HepG2 (cell line): ENCODE data around the gene PRKCE. TPM values are rescaled to one million over a fixed set of nuclear protein-coding genes. Genes with fewer than 3 reads are reported as not detected.

ENCODE experiments used
- ATAC-seq: fragments of 200-7000 bp; cut with Tn5 transposase; 3 replicates; pipeline ENCODE4 v1.9.1; 2020; ENCODE audit warnings: mild to moderate bottlenecking, moderate library complexity
- BruUV-seq: library from RNA; stranded (reverse); fragments of 400-500 nt; replicated peaks from 2 replicates; lab custom pipeline; 2021; lab: Mats Ljungman, UMichigan
- CTCF ChIA-PET: fragments of 300-600 bp; formaldehyde crosslinking; extraction: SDS; loops from one replicate; lab custom pipeline; 2021; ENCODE audit warnings: low total read pairs, inconsistent platforms, low intra/inter-chr PET ratio; lab: Yijun Ruan, JAX
- POLR2A ChIA-PET: fragments of 350-600 bp; sonication (Branson Sonifier 250); formaldehyde crosslinking; loops from one replicate; lab custom pipeline; 2020; ENCODE audit warnings: antibody characterized with exemption, inconsistent platforms; lab: Yijun Ruan, JAX
- DNase-seq: peaks from one replicate; pipeline ENCODE4 v3.0.0-alpha.2; 2015; ENCODE audit warnings: low spot score
- FAIRE-seq: peaks from 3 replicates; lab custom pipeline; 2011; peaks lifted over from hg19 to GRCh38; lab: Jason Lieb, UNC
- H2AFZ ChIP-seq: one replicate; pipeline ENCODE4 v1.6.1; 2011; ENCODE audit warnings: low read length, inconsistent platforms
- H3K27ac ChIP-seq: fragments of 300-600 bp; 3 replicates; pipeline ENCODE4 v1.8.0; 2011; ENCODE audit warnings: mixed run types, mild to moderate bottlenecking, mixed read lengths, low read length, inconsistent platforms; ENCODE audit not compliant: insufficient read depth; ENCODE audit errors: extremely low read length
- H3K27me3 ChIP-seq, 2 experiments: fragments of 200-600 bp in 1 of 2; 2 replicates in 1 of 2; 3 replicates in 1 of 2; pipeline versions ENCODE4 v1.6.0 to v1.8.0; 2011; ENCODE audit warnings: low read length in 2 of 2, mild to moderate bottlenecking in 2 of 2, moderate library complexity in 2 of 2, inconsistent platforms in 1 of 2; ENCODE audit not compliant: insufficient read depth in 2 of 2, control insufficient read depth in 1 of 2
- H3K36me3 ChIP-seq, 2 experiments: fragments of 200-600 bp in 1 of 2; replicated peaks in 1 of 2; 2 replicates in 1 of 2; 3 replicates in 1 of 2; pipeline versions ENCODE4 v1.5.1 to v1.8.0; 2011; ENCODE audit warnings: low read length in 2 of 2, inconsistent platforms in 1 of 2; ENCODE audit not compliant: insufficient read depth in 2 of 2, control insufficient read depth in 1 of 2
- H3K4me1 ChIP-seq: 2 replicates; pipeline ENCODE4 v1.5.1; 2012; ENCODE audit warnings: low read length, inconsistent platforms; ENCODE audit not compliant: insufficient read depth
- H3K4me2 ChIP-seq: 2 replicates; pipeline ENCODE4 v1.6.0; 2011; ENCODE audit warnings: low read depth, low read length, inconsistent platforms
- H3K4me3 ChIP-seq, 3 experiments: fragments of 200-600 bp in 1 of 3; sonication (generic), shearing (Covaris generic) in 1 of 3; replicated peaks in 1 of 3; 2 replicates each; pipeline ENCODE4 v1.5.1; 2011 to 2016; ENCODE audit warnings: low read length in 3 of 3, inconsistent platforms in 2 of 3, low read depth in 2 of 3, mild to moderate bottlenecking in 2 of 3, control low read depth in 1 of 3, mixed read lengths in 1 of 3; ENCODE audit not compliant: insufficient read depth in 1 of 3
- H3K79me2 ChIP-seq: one replicate; pipeline ENCODE4 v1.6.1; 2011; ENCODE audit warnings: low read length, inconsistent platforms; ENCODE audit not compliant: insufficient read depth
- H3K9ac ChIP-seq: 2 replicates; pipeline ENCODE4 v1.6.0; 2011; ENCODE audit warnings: mild to moderate bottlenecking, low read depth, low read length, inconsistent platforms; ENCODE audit not compliant: insufficient read depth
- H3K9me3 ChIP-seq: 2 replicates; pipeline ENCODE4 v1.5.1; 2012; ENCODE audit warnings: mild to moderate bottlenecking, low read length
- H4K20me1 ChIP-seq: 2 replicates; pipeline ENCODE4 v1.6.0; 2011; ENCODE audit warnings: inconsistent platforms, mild to moderate bottlenecking, low read length, moderate library complexity; ENCODE audit not compliant: insufficient read depth
- ARNT2 ChIP-seq: sonication (generic); formaldehyde crosslinking; IDR thresholded peaks from 2 replicates; pipeline ENCODE4 v1.8.0; 2022; ENCODE audit warnings: mild to moderate bottlenecking, low read depth, missing genetic modification reagents, moderate library complexity
- SRF ChIP-seq: IDR thresholded peaks from 2 replicates; pipeline ENCODE4 v1.6.1; 2011; ENCODE audit warnings: mild to moderate bottlenecking, low read depth, low read length, moderate library complexity
- ZNF264 ChIP-seq: sonication (generic); formaldehyde crosslinking; IDR thresholded peaks from 2 replicates; pipeline ENCODE4 v1.4.0; 2020; ENCODE audit warnings: missing genetic modification reagents
- WGBS: methylation state at CpG from one replicate; pipeline ENCODE4 v1.1.6; 2017; ENCODE audit warnings: low lambda C conversion rate; 5-methylcytosine and 5-hydroxymethylcytosine counted together
- in situ Hi-C: cut with HindIII; loops from 2 replicates; pipeline ENCODE4 v1.10.0; 2017; ENCODE audit warnings: low pct_unique_long_range_greater_than_20kb; ENCODE audit not compliant: extremely low pct_ligation_motif_present
- intact Hi-C: fragments of 100-400 bp; cut with micrococcal nuclease; formaldehyde crosslinking; loops from one replicate; pipeline ENCODE4 v1.10.0; 2022; ENCODE audit not compliant: unreplicated experiment
- polyA plus RNA-seq, 8 experiments: library from polyadenylated mRNA; depleted of rRNA in 3 of 8; stranded (reverse) in 7 of 8; unstranded in 1 of 8; fragments of >200 nt; fragmentation: Illumina TruSeq in 4 of 8; extraction: Trizol in 4 of 8; gene quantifications; 2 replicates each; pipeline versions ENCODE4 v1.2.1 to v1.2.3, GENCODE V29; 2011 to 2016; ENCODE audit warnings: low read depth in 4 of 8, missing spikeins in 1 of 8, mixed read lengths in 1 of 8; ENCODE audit not compliant: insufficient read depth in 1 of 8
- total RNA-seq, 5 experiments: library from RNA; depleted of rRNA; stranded (reverse); fragments of >200 nt; fragmentation: Illumina TruSeq; extraction: Trizol; gene quantifications; 2 replicates each; pipeline ENCODE4 v1.2.3, GENCODE V29; 2016; ENCODE audit warnings: low read depth in 1 of 5
- TF ChIP-seq, protein P1 (sequence below): sonication (generic); formaldehyde crosslinking; IDR thresholded peaks from 2 replicates; pipeline ENCODE4 v1.4.0; 2020; ENCODE audit warnings: missing genetic modification reagents
- TF ChIP-seq, protein P2 (sequence below): IDR thresholded peaks from 2 replicates; pipeline ENCODE4 v1.6.1; 2016; ENCODE audit warnings: missing compliant biosample characterization, missing genetic modification reagents, borderline replicate concordance

PRKCE gene
- total and polyA plus RNA-seq, 2 of the 13 experiments (the other 11 are each of a cell fraction or from before 2014, with no cell fraction given) = 1.0 to 3.9 TPM

DNA sequence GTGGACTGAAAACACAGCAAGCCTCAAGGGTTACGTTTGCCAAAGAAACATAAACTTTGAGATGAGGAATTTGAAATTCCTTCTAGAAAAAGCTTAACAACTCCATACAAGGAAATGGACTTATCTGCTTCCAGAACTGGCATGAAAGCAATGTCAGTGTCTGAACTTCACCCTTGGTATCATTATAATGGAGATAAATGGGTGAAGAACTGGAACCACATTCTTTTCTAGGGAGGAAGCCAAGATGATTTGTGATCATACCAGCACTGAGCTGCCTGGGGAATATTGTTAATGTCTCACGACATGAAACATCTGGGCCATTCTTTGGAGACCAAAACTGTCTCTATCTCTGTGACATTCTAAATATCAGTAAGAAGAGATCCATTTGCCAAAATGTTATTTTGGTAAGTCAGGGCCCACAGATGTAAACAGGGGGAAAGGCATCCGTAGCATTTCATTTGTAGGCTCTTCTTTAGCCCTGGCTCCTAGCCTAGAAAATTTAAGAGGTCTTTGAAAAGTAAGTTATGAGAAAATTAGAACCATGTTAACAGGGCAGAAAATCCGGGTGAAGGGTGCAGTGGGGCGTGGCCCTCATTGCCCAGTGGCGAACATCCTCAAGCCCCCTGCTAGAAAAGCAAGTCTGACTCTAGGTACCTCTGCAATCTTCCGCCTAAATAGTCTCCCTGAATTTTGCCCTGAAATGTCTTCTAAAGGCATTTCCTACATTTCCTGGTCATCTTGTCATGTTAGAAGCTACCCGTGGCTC, 350.4 kb downstream of the PRKCE start:
- Histone ChIP-seq H3K9ac (no peak overlapping the region), H3K27me3 (no peaks in the 10 kb centered on the region), H3K4me2 (peak overlapping the region; percentile 13; the same call in 1 of the 2 replicates), H4K20me1 (no peaks in the 10 kb centered on the region), H3K4me3 (no peak overlapping the region), H3K79me2 (no peaks in the 10 kb centered on the region), H3K9me3 (no peaks in the 10 kb centered on the region), H3K4me1 (peaks cover 41% of the 10 kb centered on the region), H3K36me3 (no peaks in the 10 kb centered on the region), H2AFZ (no peak overlapping the region), H3K27ac (peak overlapping the region; percentile 36)
- ATAC-seq = no peak
- intact Hi-C loops = loop anchor here (1.0 kb wide), 1 partner anchor 10 kb away; no protein-coding TSS in a partner anchor
- TF ChIP-seq SRF (peak; percentile 45; the same call in 1 of the 2 replicates), ZNF264 (CRISPR knock-in tag) (no peak), ARNT2 (CRISPR knock-in tag) (0 out of 2 replicates have a peak, but pooled peaks have one; percentile 25)
- TF ChIP-seq, protein P1, sequence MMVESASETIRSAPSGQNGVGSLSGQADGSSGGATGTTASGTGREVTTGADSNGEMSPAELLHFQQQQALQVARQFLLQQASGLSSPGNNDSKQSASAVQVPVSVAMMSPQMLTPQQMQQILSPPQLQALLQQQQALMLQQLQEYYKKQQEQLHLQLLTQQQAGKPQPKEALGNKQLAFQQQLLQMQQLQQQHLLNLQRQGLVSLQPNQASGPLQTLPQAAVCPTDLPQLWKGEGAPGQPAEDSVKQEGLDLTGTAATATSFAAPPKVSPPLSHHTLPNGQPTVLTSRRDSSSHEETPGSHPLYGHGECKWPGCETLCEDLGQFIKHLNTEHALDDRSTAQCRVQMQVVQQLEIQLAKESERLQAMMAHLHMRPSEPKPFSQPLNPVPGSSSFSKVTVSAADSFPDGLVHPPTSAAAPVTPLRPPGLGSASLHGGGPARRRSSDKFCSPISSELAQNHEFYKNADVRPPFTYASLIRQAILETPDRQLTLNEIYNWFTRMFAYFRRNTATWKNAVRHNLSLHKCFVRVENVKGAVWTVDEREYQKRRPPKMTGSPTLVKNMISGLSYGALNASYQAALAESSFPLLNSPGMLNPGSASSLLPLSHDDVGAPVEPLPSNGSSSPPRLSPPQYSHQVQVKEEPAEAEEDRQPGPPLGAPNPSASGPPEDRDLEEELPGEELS (CRISPR knock-in tag) = no peak
- TF ChIP-seq, protein P2, sequence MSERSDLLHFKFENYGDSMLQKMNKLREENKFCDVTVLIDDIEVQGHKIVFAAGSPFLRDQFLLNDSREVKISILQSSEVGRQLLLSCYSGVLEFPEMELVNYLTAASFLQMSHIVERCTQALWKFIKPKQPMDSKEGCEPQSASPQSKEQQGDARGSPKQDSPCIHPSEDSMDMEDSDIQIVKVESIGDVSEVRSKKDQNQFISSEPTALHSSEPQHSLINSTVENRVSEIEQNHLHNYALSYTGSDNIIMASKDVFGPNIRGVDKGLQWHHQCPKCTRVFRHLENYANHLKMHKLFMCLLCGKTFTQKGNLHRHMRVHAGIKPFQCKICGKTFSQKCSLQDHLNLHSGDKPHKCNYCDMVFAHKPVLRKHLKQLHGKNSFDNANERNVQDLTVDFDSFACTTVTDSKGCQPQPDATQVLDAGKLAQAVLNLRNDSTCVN = 0 out of 2 replicates have a peak, but pooled peaks have one; percentile 56
- peak; percentile 37 for DNase-seq
- in situ Hi-C loops = no loop called here
- 74% methylated on average over 8 of the region's 8 CpGs for WGBS
- ChIA-PET POLR2A (interaction anchor here (0.8 to 2.6 kb wide), 3 partner anchors 9 to 407 kb away, joined by 3 to 20 read pairs (median 3); no protein-coding TSS in a partner anchor), CTCF (no interaction called here)
- no peak for FAIRE-seq
- BruUV-seq = no TSS peak
